ENCODE results near the gene SPG7. TPM values are rescaled to one million over a fixed set of nuclear protein-coding genes. Genes with fewer than 3 reads are reported as not detected.

Gene SPG7
- total and polyA plus RNA-seq, 12 donors: 69.8 to 145 (median 101) TPM

- H3K27ac ChIP-seq: no peak overlapping the region
- intact Hi-C loops (cut with DNase I): no loop called here
- H3K36me3 ChIP-seq: peaks cover 0 to 100% (median 61%) of the 10 kb centered on the region in 9 donors
- no peaks in the 10 kb centered on the region for H3K9me3 ChIP-seq
- ATAC-seq (no peak), DNase-seq (no peak)
- WGBS, 2 donors: 78 to 87% methylated on average over 16 of the region's 16 CpGs
- H3K4me3 ChIP-seq: no peak overlapping the region
- no peaks in the 10 kb centered on the region for H3K27me3 ChIP-seq
- TF ChIP-seq CTCF (IDR thresholded peaks at IDR 0.05): no peak
- H3K4me1 ChIP-seq: peaks cover 6 to 44% (median 20%) of the 10 kb centered on the region in 9 donors
Measured at GRCh38 chr16:89529097-89529496, 20.9 kb downstream of the SPG7 start.

GRCh38 chr16:89530401-89531381 lies 22.5 kb downstream of the SPG7 start:
- H3K27ac ChIP-seq: no peak overlapping the region
- peaks cover 4 to 38% (median 18%) of the 10 kb centered on the region in 9 donors for H3K4me1 ChIP-seq

GRCh38 chr16:89531821-89532526 lies 23.8 kb downstream of the SPG7 start:
- H3K27ac ChIP-seq: peak overlapping the region in 1 of 10 donors; percentile 19
- ATAC-seq (peak in 2 of 8 donors; percentile 8 to 28), DNase-seq (no peak)
- 74 to 80% methylated on average over 31 of the region's 31 CpGs for WGBS, 2 donors
- peaks cover 0 to 93% (median 65%) of the 10 kb centered on the region in 9 donors for H3K36me3 ChIP-seq
- intact Hi-C loops (cut with DNase I): no loop called here
- peaks cover 3 to 34% (median 17%) of the 10 kb centered on the region in 9 donors for H3K4me1 ChIP-seq
- H3K4me3 ChIP-seq: no peak overlapping the region
- TF ChIP-seq CTCF (IDR thresholded peaks at IDR 0.05): no peak
- no peaks in the 10 kb centered on the region for H3K9me3 ChIP-seq
- H3K27me3 ChIP-seq: no peaks in the 10 kb centered on the region

More at GRCh38 chr16:89530401-89531381, 22.5 kb downstream of the SPG7 start:
- TF ChIP-seq CTCF (IDR thresholded peaks at IDR 0.05): no peak
- H3K27me3 ChIP-seq: no peaks in the 10 kb centered on the region
- DNase-seq (no peak), ATAC-seq (no peak)
- no peaks in the 10 kb centered on the region for H3K9me3 ChIP-seq
- intact Hi-C loops (cut with DNase I): no loop called here
- H3K4me3 ChIP-seq: no peak overlapping the region
- 89 to 93% methylated on average over 37 of the region's 37 CpGs for WGBS, 2 donors
- H3K36me3 ChIP-seq: peaks cover 0 to 100% (median 72%) of the 10 kb centered on the region in 9 donors

DNA sequence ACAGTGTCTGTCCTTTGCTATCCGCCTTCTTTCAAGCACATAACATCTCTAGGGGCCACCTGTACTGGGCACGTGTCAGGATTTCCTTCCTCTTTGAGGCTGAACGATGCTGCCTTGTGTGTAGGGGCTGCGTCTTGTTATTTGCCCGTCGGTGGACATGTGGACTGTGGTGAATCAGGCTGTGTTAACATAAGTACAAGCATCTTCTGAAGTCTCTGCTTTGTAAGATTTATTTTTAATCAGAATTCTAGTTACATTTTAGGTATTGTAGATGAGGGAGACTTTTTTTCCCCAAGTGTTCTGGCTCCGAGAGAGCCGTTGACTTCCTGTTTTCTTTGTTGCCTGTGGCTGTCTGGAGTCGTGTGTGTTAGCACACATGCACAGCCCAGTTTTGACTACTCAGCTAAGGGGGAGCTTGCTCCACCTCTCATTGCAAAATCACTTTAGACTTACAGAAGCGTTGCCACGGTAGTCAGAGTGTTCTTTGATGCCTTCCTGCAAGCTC lies 26.1 kb downstream of the SPG7 start:
- peak overlapping the region in 5 of 10 donors; percentile 9 to 82 (median 33) for H3K27ac ChIP-seq
- no peak for TF ChIP-seq CTCF (IDR thresholded peaks at IDR 0.05)
- ATAC-seq (peak in 6 of 8 donors; percentile 67 to 82 (median 71)), DNase-seq (peak in 1 of 2 donors; percentile 20)
- H3K27me3 ChIP-seq: no peaks in the 10 kb centered on the region
- no peaks in the 10 kb centered on the region for H3K9me3 ChIP-seq
- peaks cover 3 to 34% (median 17%) of the 10 kb centered on the region in 9 donors for H3K4me1 ChIP-seq
- WGBS, 2 donors: 51 to 62% methylated on average over 11 of the region's 11 CpGs
- peak overlapping the region in 1 of 10 donors; percentile 5 for H3K4me3 ChIP-seq
- intact Hi-C loops (cut with DNase I): no loop called here
- H3K36me3 ChIP-seq: peaks cover 0 to 93% (median 56%) of the 10 kb centered on the region in 9 donors
